ENCODE results near the gene DLL3.

DLL3 gene

GRCh38 chr19:39500543-39500942, 1.8 kb downstream of the DLL3 start:
- H3K36me3 ChIP-seq (replicated peaks; ENCODE audit: low read depth, low read length): no peaks in the 10 kb centered on the region
- no peak overlapping the region for H3K9ac ChIP-seq (ENCODE audit: low read length)
- H3K4me2 ChIP-seq (ENCODE audit: low read length): no peak overlapping the region
- H3K4me1 ChIP-seq (ENCODE audit: low read length): peaks cover 10% of the 10 kb centered on the region
- no peak overlapping the region for H3K4me3 ChIP-seq (ENCODE audit: low read length)
- H3K79me2 ChIP-seq (ENCODE audit: low read length): no peaks in the 10 kb centered on the region
- no peak overlapping the region for H2AFZ ChIP-seq (ENCODE audit: low read depth, low read length)
- no peak overlapping the region for H3K27ac ChIP-seq (ENCODE audit: low read length)
- TF ChIP-seq CTCF (IDR thresholded peaks at IDR 0.05; ENCODE audit: low read depth, low read length) (no peak), EZH2phosphoT487 (IDR thresholded peaks at IDR 0.05; ENCODE audit: low read depth) (no peak)
- peaks cover 12% of the 10 kb centered on the region for H3K27me3 ChIP-seq (ENCODE audit: low read depth, low read length)
- H4K20me1 ChIP-seq (ENCODE audit: insufficient read depth, low read length): no peaks in the 10 kb centered on the region
- H3K9me3 ChIP-seq (ENCODE audit: insufficient read depth, low read length): no peaks in the 10 kb centered on the region

GRCh38 chr19:39501340-39501739, 2.6 kb downstream of the DLL3 start:
- Histone ChIP-seq H3K27me3 (ENCODE audit: low read depth, low read length) (peaks cover 12% of the 10 kb centered on the region), H3K79me2 (ENCODE audit: low read length) (no peaks in the 10 kb centered on the region), H2AFZ (ENCODE audit: low read depth, low read length) (no peak overlapping the region), H4K20me1 (ENCODE audit: insufficient read depth, low read length) (no peaks in the 10 kb centered on the region), H3K4me2 (ENCODE audit: low read length) (no peak overlapping the region), H3K9ac (ENCODE audit: low read length) (no peak overlapping the region), H3K4me1 (ENCODE audit: low read length) (peaks cover 10% of the 10 kb centered on the region), H3K9me3 (ENCODE audit: insufficient read depth, low read length) (no peaks in the 10 kb centered on the region), H3K27ac (ENCODE audit: low read length) (no peak overlapping the region), H3K36me3 (replicated peaks; ENCODE audit: low read depth, low read length) (no peaks in the 10 kb centered on the region), H3K4me3 (ENCODE audit: low read length) (no peak overlapping the region)
- TF ChIP-seq EZH2phosphoT487 (IDR thresholded peaks at IDR 0.05; ENCODE audit: low read depth) (no peak), CTCF (IDR thresholded peaks at IDR 0.05; ENCODE audit: low read depth, low read length) (no peak)

GRCh38 chr19:39502640-39503417, 4.1 kb downstream of the DLL3 start:
- H3K27ac ChIP-seq (ENCODE audit: low read length): no peak overlapping the region
- TF ChIP-seq EZH2phosphoT487 (IDR thresholded peaks at IDR 0.05; ENCODE audit: low read depth) (no peak), CTCF (IDR thresholded peaks at IDR 0.05; ENCODE audit: low read depth, low read length) (no peak)
- H3K4me1 ChIP-seq (ENCODE audit: low read length): peaks cover 7% of the 10 kb centered on the region; the same call in 1 of the 2 replicates
- H3K79me2 ChIP-seq (ENCODE audit: low read length): no peaks in the 10 kb centered on the region
- no peak overlapping the region for H3K4me2 ChIP-seq (ENCODE audit: low read length)
- H3K9me3 ChIP-seq (ENCODE audit: insufficient read depth, low read length): no peaks in the 10 kb centered on the region
- H2AFZ ChIP-seq (ENCODE audit: low read depth, low read length): no peak overlapping the region
- peaks cover 12% of the 10 kb centered on the region for H3K27me3 ChIP-seq (ENCODE audit: low read depth, low read length)
- no peaks in the 10 kb centered on the region for H4K20me1 ChIP-seq (ENCODE audit: insufficient read depth, low read length)
- no peak overlapping the region for H3K9ac ChIP-seq (ENCODE audit: low read length)
- no peak overlapping the region for H3K4me3 ChIP-seq (ENCODE audit: low read length)
- no peaks in the 10 kb centered on the region for H3K36me3 ChIP-seq (replicated peaks; ENCODE audit: low read depth, low read length)

GRCh38 chr19:39506598-39506943, 7.8 kb downstream of the DLL3 start:
- Histone ChIP-seq H4K20me1 (ENCODE audit: insufficient read depth, low read length) (no peaks in the 10 kb centered on the region), H3K4me3 (ENCODE audit: low read length) (no peak overlapping the region), H3K27ac (ENCODE audit: low read length) (no peak overlapping the region), H3K9me3 (ENCODE audit: insufficient read depth, low read length) (no peaks in the 10 kb centered on the region), H3K79me2 (ENCODE audit: low read length) (no peaks in the 10 kb centered on the region), H2AFZ (ENCODE audit: low read depth, low read length) (no peak overlapping the region), H3K4me2 (ENCODE audit: low read length) (no peak overlapping the region), H3K36me3 (replicated peaks; ENCODE audit: low read depth, low read length) (no peaks in the 10 kb centered on the region), H3K27me3 (ENCODE audit: low read depth, low read length) (no peaks in the 10 kb centered on the region), H3K4me1 (ENCODE audit: low read length) (no peaks in the 10 kb centered on the region), H3K9ac (ENCODE audit: low read length) (no peak overlapping the region)
- TF ChIP-seq EZH2phosphoT487 (IDR thresholded peaks at IDR 0.05; ENCODE audit: low read depth) (no peak), CTCF (IDR thresholded peaks at IDR 0.05; ENCODE audit: low read depth, low read length) (no peak)

Data from OCI-LY3 (cell line).